ENCODE measurements around the gene FBXL12.
"Not testable (repeated sequence)": the region's sequence is repeated elsewhere in the genome, so short reads cannot be mapped to it uniquely, and the experiment has no call there.

Gene FBXL12

GRCh38 chr19:9839415-9839814 lies 20.5 kb upstream of the FBXL12 start:
- DNase-seq (ENCODE audit: low read depth in 1 of 2, low spot score in 1 of 2), result no peak

GRCh38 chr19:9838324-9838723 lies 19.4 kb upstream of the FBXL12 start:
- no peak for DNase-seq (ENCODE audit: low read depth in 1 of 2, low spot score in 1 of 2)

GRCh38 chr19:9836021-9836420 lies 17.1 kb upstream of the FBXL12 start:
- DNase-seq (ENCODE audit: low read depth in 1 of 2, low spot score in 1 of 2), result no peak

GRCh38 chr19:9835507-9835949 lies 16.6 kb upstream of the FBXL12 start:
- DNase-seq (ENCODE audit: low read depth in 1 of 2, low spot score in 1 of 2), result no peak

GRCh38 chr19:9834726-9835506 lies 16.0 kb upstream of the FBXL12 start, which contains the start of gene PIN1:
Gene PIN1, plus strand, starts transcription at chr19:9835318. Its CDS starts 27 bp downstream, at chr19:9835345.
- peak; percentile 99 for DNase-seq (ENCODE audit: low read depth in 1 of 2, low spot score in 1 of 2)

- DNase-seq (ENCODE audit: low read depth in 1 of 2, low spot score in 1 of 2), result no peak
Observed at GRCh38 chr19:9834307-9834725, 15.4 kb upstream of the FBXL12 start.

GRCh38 chr19:9828551-9829063 lies 9.7 kb upstream of the FBXL12 start:
- no peak for DNase-seq (ENCODE audit: low read depth in 1 of 2, low spot score in 1 of 2)

GRCh38 chr19:9827289-9828238 lies 8.7 kb upstream of the FBXL12 start, which contains the start of gene UBL5:
Gene UBL5, plus strand, starts transcription at chr19:9827918. Its CDS starts 420 bp downstream, at chr19:9828338.
- DNase-seq (ENCODE audit: low read depth in 1 of 2, low spot score in 1 of 2), result peak; percentile 79 to 81

- no peak for DNase-seq (ENCODE audit: low read depth in 1 of 2, low spot score in 1 of 2)
Observed at GRCh38 chr19:9823816-9824215, 4.9 kb upstream of the FBXL12 start.

- not testable (repeated sequence) for DNase-seq (ENCODE audit: low read depth in 1 of 2, low spot score in 1 of 2)
Observed at GRCh38 chr19:9820034-9820433, 1.2 kb upstream of the FBXL12 start.

- DNase-seq (ENCODE audit: low read depth in 1 of 2, low spot score in 1 of 2), result no peak
Observed at GRCh38 chr19:9819596-9819909, 674 bp upstream of the FBXL12 start.

- no peak for DNase-seq (ENCODE audit: low read depth in 1 of 2, low spot score in 1 of 2)
Observed at GRCh38 chr19:9818175-9818733, 625 bp downstream of the FBXL12 start.

GRCh38 chr19:9811139-9811538 lies 7.7 kb downstream of the FBXL12 start:
- no peak for DNase-seq (ENCODE audit: low read depth in 1 of 2, low spot score in 1 of 2)

- no peak for DNase-seq (ENCODE audit: low read depth in 1 of 2, low spot score in 1 of 2)
Observed at GRCh38 chr19:9808855-9809824, 9.7 kb downstream of the FBXL12 start.

- no peak for DNase-seq (ENCODE audit: low read depth in 1 of 2, low spot score in 1 of 2)
Observed at GRCh38 chr19:9806803-9807202, 12.1 kb downstream of the FBXL12 start.

GRCh38 chr19:9801976-9802375 lies 16.9 kb downstream of the FBXL12 start:
- no peak for DNase-seq (ENCODE audit: low read depth in 1 of 2, low spot score in 1 of 2)

GRCh38 chr19:9799162-9799561 lies 19.7 kb downstream of the FBXL12 start:
- no peak for DNase-seq (ENCODE audit: low read depth in 1 of 2, low spot score in 1 of 2)

GRCh38 chr19:9797871-9798270 lies 21.0 kb downstream of the FBXL12 start:
- no peak for DNase-seq (ENCODE audit: low read depth in 1 of 2, low spot score in 1 of 2)

- DNase-seq (ENCODE audit: low read depth in 1 of 2, low spot score in 1 of 2), result peak; percentile 64 to 67
Observed at GRCh38 chr19:9796113-9796773, 22.6 kb downstream of the FBXL12 start.
